Fibroblast of upper back skin (primary cell): ENCODE measurements around the gene GABRD.
A peak's percentile ranks its signal among the peaks of the same experiment; 100 is the strongest.

Experiments
- DNase-seq: peaks from one replicate; pipeline ENCODE4 v3.0.0-alpha.2; 2013

GABRD gene

DNA sequence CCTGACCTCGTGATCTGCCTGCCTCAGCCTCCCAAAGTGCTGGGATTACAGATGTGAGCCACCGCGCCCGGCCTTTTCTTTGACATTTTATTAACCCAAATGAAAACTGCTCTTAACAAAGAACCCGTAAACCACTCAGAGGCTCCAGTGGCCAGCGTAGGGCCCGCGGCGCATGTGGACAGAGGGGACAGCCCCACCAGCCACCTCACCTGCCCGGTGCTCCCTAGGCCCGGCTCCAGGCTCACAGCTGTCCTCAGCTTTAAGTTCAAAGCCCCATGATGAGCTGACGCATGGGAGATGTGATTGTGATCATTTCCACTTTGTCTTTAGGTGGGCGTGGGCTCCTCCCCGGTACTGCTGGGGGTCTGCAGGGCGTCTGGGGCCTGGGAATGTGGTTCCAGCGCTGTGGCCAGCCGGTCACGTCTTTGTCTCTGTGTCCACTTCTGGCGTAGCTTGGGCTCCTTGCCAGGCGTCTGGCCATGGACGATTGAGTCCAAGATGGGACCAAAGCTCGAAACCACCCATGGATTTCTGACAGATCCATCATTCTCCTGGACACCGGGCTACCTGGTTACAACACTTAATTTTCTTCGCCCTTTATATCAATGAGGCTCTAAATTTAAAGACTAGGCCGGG, 37.9 kb downstream of the GABRD start:
- DNase-seq = no peak

DNA sequence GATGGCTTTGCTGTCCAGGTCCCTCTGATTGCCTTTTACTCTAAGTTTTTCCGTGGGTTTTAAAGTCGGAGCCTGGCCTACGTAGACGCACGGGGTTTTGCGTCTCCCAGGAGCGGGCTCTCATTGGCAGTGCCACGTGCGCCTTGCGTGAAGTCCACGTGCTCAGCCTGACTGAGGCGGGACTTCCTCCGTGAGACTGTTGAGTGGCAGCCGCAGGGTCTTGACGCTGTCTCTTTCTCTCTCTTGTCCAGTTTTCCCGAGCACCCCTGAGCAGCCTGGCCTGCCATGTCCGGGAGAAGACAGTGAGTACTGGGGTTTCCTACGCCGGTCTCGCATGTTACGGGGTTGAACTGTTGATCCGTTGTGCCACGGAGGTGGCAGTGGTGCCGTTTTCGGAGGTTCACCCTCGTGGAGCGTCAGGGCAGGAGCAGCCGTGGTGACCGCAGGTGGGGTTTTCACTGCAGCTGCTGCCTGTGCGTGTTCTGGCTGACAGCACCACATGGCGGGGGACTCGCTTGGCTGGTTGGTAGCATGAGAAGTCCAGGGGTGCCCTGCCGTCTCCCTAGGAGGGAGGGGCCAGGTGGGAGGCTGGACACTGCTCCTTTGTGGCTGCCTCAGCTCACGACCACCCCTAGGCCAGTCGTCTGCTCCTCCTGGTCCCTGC, 40.3 kb downstream of the GABRD start:
- no peak for DNase-seq

DNA sequence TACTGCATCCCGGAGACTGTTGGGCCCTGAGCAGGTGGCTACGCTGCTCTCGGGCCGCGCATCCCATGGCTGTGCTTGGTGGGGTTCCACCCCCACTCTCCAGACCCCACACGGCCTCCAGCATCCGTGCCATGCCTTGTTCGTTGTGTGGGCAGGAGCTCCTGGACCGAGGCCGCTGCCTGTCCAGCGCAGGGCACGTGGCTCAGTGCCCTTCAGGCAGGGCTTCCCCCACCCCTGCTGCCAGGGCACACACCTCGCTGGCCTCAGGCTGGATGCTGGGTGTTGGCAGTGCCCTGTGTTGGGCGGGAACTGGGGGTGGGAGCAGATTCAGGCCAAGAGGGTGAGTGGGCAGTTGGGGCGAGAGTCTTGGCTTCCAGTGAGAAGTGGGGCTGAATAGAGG, 40.9 kb downstream of the GABRD start:
- DNase-seq = no peak

DNA sequence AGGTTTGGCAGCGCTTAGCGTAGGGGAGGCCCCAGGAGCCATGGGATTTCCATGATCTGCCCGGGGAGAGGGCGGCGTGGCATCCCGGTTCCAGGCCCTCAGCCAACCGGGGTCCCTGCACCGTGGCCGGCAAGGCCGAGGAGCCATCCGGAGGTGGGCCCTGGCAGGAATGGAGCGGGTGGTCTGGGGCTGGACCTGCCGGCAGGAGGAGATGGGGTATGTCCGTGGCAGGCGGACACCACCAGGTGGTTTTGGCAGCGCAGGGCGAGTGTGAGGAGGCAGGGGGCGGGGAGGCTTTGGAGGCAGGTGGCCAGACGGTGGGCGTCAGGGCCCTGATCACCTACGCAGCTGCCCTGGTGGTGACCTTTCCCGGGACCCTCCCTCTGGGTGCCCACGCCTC, 41.4 kb downstream of the GABRD start:
- no peak for DNase-seq

DNA sequence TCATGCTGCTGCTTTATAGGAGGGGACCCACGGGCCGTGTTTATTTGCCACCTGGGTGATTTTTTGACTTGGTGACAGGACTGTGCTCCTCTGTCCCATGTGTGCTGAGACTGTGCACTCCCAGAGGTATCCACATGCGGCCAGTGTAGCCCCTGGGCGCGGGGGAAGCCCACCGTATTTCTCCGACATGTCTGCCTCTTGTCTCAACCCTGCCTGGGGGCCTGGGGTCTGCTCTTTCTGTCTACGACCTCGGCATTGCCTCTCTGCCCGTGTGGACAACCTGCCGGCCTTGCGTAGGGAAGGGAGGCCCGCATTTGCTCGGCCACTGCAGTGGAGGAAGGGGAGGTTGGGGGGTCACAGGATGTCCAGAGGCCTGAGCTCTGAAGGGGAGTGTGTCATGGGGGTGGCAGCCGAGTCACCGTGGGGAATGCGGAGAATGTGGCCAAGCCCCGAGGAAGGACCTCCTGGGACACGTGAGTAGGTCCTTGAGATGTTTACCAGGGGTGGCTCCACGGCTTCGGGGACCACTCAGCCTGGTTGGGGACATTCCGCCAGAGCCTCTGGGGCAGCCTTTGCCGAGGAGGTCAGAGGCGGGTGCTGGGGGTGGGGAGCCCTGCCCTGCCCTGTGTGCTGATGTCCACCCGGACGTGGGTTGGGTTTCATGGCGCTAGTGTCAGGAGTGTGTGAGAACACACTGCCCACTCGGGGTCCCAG, 42.1 kb downstream of the GABRD start:
- no peak for DNase-seq

DNA sequence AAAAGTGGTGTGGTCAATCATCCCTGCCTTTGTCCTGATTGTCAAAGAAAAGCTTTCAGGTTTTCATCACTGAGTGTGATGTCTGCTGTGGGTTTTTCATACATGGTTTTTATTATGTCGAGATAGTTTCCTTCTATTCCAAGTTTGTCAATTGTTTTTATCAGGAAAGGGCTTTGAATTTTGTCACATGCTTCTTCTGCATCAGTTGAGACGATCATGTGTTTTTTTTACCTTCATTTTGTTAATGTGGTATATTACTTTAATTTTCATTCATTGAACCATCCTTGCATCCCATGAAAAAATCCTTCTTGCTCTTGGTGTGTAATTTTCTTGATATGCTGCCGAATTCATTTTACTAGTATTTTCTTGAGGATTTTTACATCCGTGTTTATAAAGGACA, 46.6 kb downstream of the GABRD start:
- no peak for DNase-seq

DNA sequence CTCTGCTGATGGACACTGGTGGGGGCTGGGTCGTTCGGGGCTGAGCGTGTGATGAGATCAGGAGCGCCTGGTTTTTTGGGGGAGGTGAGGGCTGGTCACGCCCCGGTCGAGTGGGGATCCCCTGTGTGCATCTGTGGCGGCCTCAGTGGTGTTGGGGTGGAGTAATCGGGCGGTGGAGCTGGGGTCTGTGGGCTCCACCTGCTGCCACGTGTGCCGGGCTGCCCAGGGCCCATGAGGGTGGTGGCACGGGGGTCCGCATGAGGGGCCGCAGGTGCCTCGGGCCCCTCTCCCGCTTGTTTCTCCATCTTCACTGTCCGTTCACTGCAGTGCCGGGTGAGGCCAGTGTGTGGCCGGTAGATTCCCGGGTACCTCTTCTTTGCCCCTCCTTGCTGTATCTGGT, 48.2 kb downstream of the GABRD start:
- DNase-seq = no peak

DNA sequence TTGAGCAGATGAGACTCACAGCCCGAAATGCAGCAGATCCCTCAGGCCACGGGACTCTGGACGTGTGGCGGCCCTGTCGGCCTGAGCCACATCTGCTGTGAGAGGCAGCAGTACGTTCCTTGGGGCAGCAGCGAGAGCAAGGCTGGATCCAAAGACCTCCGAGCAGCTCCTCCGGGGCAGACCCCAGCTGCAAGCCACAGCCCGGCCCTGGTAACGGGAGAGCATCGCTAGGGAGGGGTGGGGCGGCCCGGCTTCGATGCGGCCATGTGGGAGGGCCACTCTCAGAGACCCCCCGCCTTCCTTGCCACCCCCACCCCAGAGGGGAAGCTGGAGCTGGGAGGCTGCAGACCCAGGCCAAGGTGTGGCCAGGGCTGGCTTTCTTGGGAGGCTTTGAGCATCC, 48.8 kb downstream of the GABRD start:
- no peak for DNase-seq

DNA sequence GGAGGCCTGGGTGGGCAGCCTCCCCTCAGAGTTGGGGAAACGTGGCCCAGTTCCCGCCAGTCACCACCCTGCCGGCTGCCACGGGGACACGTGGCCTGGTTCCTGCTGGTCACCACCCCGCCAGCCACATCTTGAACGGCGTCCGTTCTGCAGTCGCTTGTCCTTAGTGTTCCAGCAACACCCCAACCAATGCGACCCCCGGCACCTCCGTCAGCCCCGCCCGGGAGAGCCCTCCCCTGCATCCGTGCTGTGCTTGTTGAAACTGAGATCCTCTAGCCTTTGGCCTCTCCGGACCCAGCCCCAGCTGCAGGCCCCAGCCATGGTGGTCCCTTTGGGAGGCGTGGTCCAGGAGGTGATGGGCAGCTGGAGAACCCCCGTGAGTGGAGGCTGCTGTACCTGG, 49.8 kb downstream of the GABRD start:
- DNase-seq = no peak

DNA sequence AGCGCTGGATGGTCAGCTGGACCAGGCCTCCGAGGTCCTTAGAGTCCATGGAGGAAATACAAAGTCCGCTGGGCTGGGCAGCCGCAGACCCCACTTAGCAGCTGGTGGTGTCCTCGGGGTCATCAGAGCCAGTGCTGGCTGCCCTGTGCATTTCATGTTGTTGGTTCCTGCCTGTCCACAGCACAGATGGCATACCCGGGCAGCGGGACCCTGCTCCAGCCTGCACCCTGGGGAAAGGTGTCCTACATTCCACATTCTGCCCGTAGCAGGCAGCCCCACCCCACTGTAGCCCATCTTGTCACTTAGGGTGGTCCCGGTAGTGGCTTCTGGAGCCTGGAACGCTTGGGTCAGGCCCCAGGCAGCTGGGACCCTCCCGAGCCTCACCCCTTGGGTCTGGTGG, 50.9 kb downstream of the GABRD start:
- no peak for DNase-seq

DNA sequence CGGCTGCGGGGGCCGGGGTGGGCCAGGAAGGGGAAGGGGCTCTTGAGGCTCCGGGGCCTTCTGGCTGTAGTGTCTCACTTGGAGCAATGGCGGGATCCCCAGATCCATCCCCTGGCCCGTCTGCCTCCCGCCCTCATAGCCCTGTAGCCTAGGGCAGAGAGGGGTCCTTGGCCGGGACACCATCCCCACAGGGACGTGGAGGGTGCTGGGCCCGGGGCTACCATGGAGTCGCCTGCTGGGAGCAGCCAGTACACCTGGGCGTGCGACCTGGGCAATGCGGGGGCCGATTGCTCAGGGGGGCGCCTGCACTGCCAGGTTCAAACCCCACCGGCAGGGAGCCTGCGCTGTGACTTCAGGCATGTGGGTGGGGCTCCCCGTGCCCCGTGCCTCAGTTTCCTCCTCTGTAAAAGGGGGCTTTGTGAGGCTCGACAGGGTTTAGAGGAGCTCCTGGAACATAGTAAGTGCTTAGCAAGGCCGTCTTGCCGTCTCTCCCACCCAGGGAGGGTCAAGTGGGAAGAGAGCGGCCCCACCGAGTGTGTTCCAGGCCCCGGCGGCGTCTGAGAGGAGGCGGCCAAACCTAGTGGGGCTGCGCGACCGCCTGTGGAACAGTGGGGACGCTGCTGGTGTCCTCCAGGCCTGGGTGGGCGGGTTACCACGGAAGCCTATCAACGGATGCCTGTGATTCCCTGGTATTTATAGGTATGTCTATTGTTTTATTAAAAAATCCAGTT, 51.8 kb downstream of the GABRD start:
- no peak for DNase-seq

DNA sequence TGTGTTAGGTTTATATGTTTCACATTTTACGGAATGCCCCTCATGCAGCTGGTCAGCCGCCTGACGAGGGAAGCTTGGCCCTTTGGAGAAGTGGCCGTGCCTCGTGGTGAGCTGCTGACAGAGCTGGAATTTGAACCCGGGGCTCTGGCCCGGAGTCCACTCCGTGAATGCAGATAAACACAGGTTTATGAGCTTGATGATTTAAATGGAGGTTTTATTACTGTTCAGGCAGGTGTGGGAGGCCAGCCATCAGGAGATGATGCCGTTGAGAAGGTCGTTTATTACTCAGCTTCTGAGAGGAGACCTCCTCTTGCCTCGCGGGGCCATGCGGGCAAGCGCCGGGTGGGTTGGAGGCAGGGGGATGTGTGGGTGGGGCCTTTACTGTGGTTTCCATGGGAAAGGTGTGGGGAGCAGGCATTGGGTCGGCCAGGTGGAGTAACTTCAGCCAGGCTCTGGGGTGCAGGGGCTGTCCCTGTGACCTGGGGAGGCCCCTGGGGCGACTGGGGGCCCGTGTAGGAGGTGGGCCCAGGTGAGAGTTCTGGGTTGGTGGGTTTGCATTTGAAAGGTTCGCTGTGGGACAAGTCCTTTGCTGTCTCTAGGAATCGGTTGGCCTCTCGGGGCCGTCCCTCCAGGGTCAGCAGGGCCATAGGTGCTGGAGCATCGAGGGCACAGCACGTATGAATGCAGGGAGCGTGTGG, 53.1 kb downstream of the GABRD start:
- DNase-seq = no peak

DNA sequence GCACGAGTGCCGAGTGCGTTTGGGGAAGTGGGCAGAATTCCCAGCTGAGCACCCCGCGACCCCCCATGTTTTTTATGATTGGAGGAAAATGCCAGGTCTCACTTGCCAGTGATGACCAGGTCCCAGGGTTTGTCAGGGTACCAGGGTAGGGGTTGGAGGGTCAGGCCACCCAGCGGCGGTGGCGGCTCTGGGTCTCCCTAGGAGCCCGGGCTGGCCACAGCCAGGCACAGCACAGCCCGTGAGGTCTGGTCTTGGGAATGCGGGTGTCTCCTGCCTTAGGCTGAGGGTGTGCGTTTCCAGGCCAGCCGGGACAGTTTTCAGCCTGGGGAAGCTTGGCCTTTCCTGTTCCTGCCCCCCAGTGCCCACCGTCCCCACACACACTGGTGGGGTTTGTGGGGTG, 53.7 kb downstream of the GABRD start:
- no peak for DNase-seq

DNA sequence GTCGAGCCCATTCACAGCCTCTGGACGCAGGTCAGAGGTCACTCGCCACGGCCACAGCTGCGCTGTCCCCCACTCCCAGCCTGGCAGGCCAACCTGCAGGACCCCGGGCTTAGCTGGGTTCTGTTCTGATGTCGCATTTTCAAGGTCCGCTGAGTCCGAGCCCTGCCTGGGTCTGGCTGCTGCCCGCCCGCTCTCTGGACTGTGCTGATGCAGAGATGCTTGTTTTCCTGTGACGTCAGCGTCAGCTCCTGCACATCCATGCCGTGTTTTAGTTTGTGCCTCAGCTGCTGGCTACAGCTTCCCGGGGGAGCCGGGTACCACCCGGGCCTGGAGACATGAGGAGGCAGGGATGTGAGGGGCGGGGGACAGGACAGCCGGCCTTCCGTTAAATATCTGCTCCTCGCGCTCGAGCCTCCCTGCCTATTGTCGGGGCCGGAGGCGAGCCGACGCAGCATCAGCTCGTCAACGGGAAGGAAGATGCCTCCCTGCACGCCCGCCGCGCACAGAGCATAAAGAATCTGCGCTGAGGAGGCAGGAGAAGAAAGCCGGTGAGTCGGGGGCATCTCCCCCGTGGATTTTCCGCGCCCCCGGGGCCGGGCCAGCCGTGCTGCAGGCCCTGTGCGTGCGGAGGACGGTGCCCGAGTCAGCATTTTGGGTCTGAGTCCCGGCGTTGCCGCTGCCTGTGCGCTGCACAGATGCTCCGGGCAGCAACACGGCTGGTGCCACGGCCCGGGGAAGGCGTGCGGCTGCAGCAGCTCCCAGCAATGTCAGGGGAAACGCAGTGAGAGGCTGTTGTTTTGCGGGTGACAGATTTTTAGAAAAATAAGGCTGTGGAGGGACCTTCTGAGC, 54.5 kb downstream of the GABRD start:
- peak; percentile 57 for DNase-seq

DNA sequence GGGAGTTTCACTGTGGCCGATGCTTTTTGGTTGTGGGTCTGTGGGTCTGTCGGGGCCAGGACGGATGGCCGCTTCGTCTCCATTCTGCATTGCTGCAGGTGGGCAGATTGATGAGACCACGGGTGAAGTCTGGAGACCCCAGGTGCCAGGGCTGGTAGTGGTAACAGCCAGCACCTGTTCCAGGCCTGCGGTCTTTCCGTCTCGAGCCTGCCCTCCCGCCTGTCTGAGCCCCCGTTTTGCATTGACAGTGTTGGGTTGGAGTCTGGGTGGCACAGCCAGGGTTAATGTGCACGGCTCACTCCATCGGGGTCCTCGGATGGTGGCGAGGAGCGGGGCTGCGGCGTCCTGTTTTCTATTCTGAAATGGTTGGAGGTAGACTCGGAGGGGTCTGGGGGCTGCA, 55.3 kb downstream of the GABRD start:
- no peak for DNase-seq

DNA sequence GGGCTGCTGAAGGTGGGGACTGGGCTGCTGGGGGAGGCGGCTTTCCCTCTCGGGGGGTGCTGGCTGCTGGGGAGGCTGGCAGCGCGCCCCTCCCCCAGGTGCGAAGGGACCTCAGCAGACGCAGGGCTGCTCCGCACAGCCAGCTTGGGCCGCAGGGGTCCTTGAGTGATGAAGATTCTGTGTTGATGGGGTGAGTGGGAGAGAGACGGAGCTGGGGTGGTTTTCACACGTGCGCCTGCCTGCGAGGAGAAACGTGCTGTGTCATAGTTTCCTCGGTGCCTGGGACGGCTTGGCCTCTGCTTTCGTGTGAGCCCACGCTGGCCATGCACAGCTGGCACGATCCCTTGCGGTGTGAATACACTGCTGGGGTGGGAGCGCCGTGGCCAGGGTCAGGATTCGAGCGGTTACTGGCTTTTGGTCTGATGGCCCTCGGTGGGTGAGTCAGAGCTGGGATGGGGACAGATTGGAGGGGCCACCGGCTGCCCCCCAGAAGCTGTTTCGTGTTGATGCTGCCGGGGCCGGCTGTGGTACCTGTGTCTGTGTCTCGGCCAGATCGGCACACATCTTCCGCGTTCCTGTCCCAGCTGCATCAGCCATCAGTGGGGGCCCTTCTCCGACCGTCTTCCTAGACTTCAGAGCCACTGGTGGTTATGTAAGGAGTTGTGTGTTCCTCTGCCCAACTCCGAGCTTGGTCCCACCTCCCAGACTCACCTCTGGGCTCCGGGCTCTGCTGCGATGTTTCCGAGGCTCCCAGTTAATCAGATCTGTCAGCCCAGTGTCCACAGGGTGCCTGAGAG, 56.0 kb downstream of the GABRD start:
- no peak for DNase-seq

DNA sequence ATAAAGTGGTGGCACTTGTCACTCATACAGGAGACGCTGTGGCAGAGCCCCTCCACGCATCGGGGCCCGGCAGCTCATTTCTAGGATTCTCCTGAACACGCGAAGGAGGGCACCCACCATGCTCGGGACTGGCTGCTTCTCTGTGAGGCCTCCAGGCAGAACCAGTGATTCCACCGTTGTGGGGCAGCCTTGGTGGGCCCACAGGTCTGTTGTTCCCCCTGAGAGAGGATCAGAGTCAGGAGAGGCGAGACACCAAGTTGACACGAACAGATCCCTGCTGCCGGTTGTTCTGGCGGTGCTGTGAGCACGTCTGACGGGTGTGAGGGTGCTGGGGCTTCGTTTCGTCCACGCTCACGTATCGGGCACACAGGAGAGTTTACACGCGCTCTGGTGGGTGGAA, 57.7 kb downstream of the GABRD start:
- DNase-seq = no peak

DNA sequence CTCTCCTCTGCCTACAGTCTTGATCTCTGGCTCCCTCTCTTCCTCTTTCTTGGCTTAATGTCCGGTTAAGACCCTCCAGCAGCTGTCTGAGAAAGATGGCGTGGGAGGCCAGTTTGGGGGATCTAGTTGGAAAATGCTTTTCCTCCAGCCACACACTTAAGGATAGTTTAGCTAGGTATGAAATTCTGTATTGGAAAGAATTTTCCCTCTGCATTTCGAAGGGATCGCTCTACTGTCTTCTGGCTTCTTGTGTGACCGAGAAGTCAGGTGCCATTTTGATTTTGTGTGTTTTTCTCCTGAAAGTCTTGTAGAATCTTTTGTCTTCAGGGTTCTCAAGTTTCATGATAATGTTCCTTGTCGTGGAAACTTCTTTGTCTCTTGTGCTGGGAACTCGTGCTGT, 59.0 kb downstream of the GABRD start:
- no peak for DNase-seq

DNA sequence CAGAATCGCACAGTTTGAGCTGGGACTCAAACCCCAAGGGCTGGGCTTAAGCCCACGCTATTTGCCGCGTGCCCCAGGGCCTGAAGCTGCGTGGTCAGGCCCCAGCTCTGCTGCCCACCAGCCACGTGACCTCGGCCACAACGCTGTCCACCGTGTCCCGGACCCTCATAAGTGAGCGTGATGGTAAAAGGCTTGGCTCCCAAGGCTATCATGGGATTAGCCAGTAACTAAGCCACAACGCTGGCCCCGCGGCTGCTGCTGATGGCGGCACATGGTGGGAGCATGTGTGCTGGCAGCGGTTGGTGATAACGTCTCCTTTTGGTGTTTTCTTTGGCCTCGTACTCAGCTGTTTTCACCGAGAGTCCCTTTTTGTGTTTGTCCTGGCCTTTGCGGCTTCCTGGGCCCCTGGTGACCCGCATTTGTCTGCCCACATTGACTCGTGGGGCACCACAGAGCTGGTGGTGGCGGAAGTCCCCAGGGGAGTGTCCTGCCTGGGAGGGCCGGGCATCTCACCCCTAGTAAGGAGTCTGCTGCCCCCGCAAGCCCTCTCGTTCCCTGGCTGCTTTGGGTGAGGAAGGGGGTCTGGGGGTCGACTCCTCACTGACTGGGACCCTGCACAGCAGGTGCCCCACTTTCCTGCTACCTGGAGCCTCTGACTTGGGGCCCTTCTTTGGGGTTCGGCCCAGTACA, 60.4 kb downstream of the GABRD start:
- no peak for DNase-seq

DNA sequence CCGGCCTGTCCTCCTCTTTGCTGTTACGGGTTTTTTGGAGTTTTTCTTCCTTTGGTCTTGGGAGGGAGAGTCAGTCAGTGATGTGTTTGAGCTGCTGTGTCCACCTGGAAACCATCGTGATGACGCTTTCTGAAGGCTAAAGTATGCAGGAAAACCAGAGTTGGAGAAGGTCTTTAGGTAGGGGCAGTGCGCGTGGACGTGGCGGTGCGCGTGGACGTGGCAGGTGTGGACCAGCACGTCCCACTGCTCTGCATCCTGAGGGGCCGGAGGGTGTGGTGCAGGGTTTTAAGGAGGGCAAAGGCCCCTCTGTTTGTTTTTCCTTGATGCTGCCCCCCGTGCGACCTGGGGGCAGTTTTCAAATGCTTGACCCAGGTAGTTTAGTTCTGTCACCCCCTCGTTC, 61.0 kb downstream of the GABRD start:
- no peak for DNase-seq
